NCI-H128 (cell line): ENCODE results near the gene SLC30A10.
"Not testable (repeated sequence)": the region's sequence is repeated elsewhere in the genome, so short reads cannot be mapped to it uniquely, and the experiment has no call there.

Experiments
- DNase-seq: peaks from one replicate; lab custom pipeline; 2025; ENCODE audit not compliant: unreplicated experiment; lab: John Stamatoyannopoulos, UW

The SLC30A10 gene

DNA sequence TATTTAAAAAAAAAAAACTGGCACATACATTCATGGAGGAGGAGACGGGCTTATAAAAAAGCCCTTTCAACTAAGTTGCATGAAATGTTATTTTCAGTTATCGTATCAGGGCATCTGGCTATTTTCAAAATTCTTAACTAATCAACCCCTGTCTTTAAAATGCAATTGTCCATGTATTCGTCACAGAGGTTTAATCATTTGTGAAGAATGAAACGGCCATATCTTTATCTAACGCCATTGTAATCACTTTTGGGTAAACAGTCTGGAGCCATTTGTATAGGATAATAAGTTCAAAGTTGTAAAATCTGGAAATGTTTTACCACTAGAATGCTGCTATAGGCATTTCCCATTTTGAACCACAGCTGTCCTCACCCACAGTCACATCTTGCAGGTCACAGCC, 30.4 kb downstream of the SLC30A10 start:
- no peak for DNase-seq

GRCh38 chr1:219892271-219892670, 36.1 kb downstream of the SLC30A10 start:
- not testable (repeated sequence) for DNase-seq

- not testable (repeated sequence) for DNase-seq
These were observed 36.5 kb downstream of the SLC30A10 start for GRCh38 chr1:219891846-219892245.

DNA sequence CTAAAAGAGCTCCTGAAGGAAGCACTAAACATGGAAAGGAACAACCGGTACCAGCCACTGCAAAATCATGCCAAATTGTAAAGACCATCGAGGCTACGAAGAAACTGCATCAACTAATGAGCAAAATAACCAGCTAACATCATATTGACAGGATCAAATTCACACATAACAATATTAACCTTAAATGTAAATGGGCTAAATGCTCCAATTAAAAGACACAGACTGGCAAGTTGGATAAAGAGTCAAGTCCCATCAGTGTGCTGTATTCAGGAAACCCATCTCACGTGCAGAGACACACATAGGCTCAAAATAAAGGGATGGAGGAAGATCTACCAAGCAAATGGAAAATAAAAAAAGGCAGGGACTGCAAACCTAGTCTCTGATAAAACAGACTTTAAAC, 39.7 kb downstream of the SLC30A10 start:
- not testable (repeated sequence) for DNase-seq

GRCh38 chr1:219885680-219886079, 42.7 kb downstream of the SLC30A10 start:
- DNase-seq = no peak

DNA sequence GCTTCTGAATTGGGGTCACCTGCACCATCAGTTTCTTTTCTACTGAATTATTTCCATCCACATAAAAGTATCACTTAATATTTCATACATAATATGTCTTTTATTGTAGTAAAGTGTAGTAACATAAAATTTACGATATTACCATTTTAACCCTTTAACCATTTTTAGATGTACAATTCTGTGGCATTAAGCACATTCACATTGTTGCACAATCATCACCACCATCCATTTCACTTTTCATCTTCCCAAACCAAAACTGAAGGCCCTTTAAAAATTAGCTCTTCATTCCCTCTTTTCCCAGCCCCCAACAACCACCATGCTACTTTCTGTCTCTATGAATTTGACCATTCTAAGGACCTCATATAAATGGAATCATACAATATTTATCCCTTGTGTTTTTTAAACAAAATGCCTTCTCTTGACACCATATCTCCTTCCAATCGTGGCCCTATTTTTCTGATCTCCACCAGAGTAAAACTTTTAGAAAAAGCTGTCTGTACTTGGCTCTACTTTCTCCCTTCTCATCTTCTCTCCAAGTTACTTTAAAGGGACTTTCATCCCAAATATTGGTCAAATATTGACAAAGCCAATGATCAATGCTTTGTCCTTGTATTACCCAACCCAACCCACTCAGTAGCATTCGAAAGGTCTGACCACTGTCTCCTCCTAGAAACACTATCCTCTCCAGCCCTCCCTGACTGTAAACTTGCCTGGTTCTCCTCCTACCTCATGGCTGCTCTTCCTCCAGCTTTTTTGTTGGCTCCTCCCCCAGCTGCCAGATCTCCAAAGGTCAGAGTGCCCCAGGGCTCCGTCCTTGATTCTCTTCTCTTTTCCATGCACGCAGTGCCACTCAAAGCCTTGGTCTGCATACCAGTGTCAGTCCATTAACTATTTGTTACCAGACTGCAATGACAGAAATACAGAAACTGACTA, 44.7 kb downstream of the SLC30A10 start:
- no peak for DNase-seq

DNA sequence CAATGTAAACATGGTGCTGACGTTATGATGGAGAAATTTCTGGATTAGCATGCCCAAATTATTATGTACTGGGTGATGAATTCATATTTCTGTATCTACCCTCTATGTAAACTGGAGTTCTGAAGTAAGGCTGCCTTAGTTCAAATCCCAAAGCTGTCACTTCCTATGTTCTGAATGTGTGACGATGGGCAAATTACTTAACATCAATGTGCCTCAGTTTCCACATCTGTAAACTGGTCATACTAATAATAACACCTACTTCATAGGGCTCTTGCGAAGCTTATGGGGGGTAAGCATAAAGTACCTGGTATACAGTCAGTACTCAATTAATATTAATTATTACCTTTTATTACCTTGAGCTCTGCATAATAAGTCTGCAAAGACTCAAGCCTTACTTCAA, 45.6 kb downstream of the SLC30A10 start:
- DNase-seq = no peak

GRCh38 chr1:219882096-219882495, 46.3 kb downstream of the SLC30A10 start:
- DNase-seq = no peak

- no peak for DNase-seq
These were observed 47.4 kb downstream of the SLC30A10 start for GRCh38 chr1:219880765-219881457.

DNA sequence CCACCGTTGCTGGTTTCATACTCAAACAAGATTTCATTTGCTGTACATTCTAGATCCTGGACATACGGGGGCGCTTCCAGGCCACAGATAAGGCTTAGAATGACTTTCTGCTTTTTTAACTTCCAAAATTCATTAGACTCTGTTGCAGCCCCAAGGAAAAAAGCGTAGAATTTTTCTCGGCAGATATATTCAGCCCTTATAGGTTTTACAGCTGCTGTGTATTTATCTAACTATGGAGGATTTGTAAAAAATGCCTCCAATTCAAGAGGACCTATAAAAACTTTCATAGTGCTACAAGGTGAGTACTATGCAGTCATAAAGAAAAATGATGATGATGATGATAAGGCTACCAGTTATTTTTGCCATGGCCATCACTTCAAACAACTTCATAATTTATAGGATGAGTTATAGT, 51.6 kb downstream of the SLC30A10 start:
- DNase-seq = no peak

- no peak for DNase-seq
These were observed 52.5 kb downstream of the SLC30A10 start for GRCh38 chr1:219875860-219876259.

- DNase-seq = not testable (repeated sequence)
These were observed 55.8 kb downstream of the SLC30A10 start for GRCh38 chr1:219872538-219872937.

GRCh38 chr1:219871427-219872057, 56.8 kb downstream of the SLC30A10 start:
- no peak for DNase-seq

DNA sequence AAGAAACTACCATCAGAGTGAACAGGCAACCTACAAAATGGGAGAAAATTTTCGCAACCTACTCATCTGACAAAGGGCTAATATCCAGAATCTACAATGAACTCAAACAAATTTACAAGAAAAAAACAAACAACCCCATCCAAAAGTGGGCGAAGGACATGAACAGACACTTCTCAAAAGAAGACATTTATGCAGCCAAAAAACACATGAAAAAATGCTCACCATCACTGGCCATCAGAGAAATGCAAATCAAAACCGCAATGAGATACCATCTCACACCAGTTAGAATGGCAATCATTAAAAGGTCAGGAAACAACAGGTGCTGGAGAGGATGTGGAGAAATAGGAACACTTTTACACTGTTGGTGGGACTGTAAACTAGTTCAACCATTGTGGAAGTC, 59.7 kb downstream of the SLC30A10 start:
- DNase-seq = not testable (repeated sequence)
